Measurements from ENCODE around the gene XXYLT1.

- no peak for TF ChIP-seq POLR2A (IDR thresholded peaks at IDR 0.05)
- TF ChIP-seq POLR2AphosphoS5 (IDR thresholded peaks at IDR 0.05; ENCODE audit: insufficient read depth in 1 of 2, low read depth in 1 of 2), result no peak
- TF ChIP-seq, protein P1, sequence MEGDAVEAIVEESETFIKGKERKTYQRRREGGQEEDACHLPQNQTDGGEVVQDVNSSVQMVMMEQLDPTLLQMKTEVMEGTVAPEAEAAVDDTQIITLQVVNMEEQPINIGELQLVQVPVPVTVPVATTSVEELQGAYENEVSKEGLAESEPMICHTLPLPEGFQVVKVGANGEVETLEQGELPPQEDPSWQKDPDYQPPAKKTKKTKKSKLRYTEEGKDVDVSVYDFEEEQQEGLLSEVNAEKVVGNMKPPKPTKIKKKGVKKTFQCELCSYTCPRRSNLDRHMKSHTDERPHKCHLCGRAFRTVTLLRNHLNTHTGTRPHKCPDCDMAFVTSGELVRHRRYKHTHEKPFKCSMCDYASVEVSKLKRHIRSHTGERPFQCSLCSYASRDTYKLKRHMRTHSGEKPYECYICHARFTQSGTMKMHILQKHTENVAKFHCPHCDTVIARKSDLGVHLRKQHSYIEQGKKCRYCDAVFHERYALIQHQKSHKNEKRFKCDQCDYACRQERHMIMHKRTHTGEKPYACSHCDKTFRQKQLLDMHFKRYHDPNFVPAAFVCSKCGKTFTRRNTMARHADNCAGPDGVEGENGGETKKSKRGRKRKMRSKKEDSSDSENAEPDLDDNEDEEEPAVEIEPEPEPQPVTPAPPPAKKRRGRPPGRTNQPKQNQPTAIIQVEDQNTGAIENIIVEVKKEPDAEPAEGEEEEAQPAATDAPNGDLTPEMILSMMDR (IDR thresholded peaks at IDR 0.05), result no peak
Observed at GRCh38 chr3:195107593-195107992, 163.4 kb downstream of the XXYLT1 start.

Measured in vagina (tissue), 2 donors.